GM23248 (cell line): ENCODE measurements around the gene CREB1. TPM values are rescaled to one million over a fixed set of nuclear protein-coding genes. Genes with fewer than 3 reads are reported as not detected.
A peak's percentile ranks its signal among the peaks of the same experiment; 100 is the strongest.

Experiments
- DNase-seq: peaks from one replicate; pipeline ENCODE4 v3.0.0-alpha.2; 2015
- H2AFZ ChIP-seq: fragments of 200-600 bp; sonication (generic); 2 replicates; pipeline ENCODE4 v1.6.1; 2016; ENCODE audit warnings: antibody characterized with exemption
- H3F3A ChIP-seq: fragments of 200-600 bp; sonication (generic); 2 replicates; pipeline ENCODE4 v1.6.1; 2016; ENCODE audit warnings: mild to moderate bottlenecking, antibody characterized with exemption, mixed run types; ENCODE audit not compliant: insufficient read depth
- H3K27ac ChIP-seq: fragments of 200-600 bp; sonication (generic); 2 replicates; pipeline ENCODE4 v1.5.1; 2016; ENCODE audit warnings: mild to moderate bottlenecking
- H3K27me3 ChIP-seq: fragments of 200-600 bp; sonication (generic); replicated peaks from 2 replicates; pipeline ENCODE4 v1.6.1; 2016; ENCODE audit warnings: mild to moderate bottlenecking; ENCODE audit not compliant: insufficient read depth
- H3K36me3 ChIP-seq: fragments of 200-600 bp; sonication (generic); 2 replicates; pipeline ENCODE4 v1.6.1; 2016; ENCODE audit warnings: low read depth, mild to moderate bottlenecking
- H3K4me1 ChIP-seq: fragments of 200-600 bp; sonication (generic); 2 replicates; pipeline ENCODE4 v1.6.1; 2016; ENCODE audit warnings: mild to moderate bottlenecking; ENCODE audit not compliant: insufficient read depth
- H3K4me2 ChIP-seq: fragments of 200-600 bp; sonication (generic); one replicate; pipeline ENCODE4 v1.6.1; 2016; ENCODE audit warnings: mild to moderate bottlenecking; ENCODE audit not compliant: unreplicated experiment
- H3K4me3 ChIP-seq: fragments of 200-600 bp; sonication (generic); 2 replicates; pipeline ENCODE4 v1.5.1; 2016; ENCODE audit warnings: mild to moderate bottlenecking
- H3K79me2 ChIP-seq: fragments of 200-600 bp; sonication (generic); 2 replicates; pipeline ENCODE4 v1.6.1; 2016; ENCODE audit warnings: mild to moderate bottlenecking; ENCODE audit not compliant: insufficient read depth
- H3K9ac ChIP-seq: fragments of 200-600 bp; sonication (generic); 2 replicates; pipeline ENCODE4 v1.6.1; 2016; ENCODE audit warnings: mild to moderate bottlenecking
- H3K9me2 ChIP-seq: fragments of 200-600 bp; sonication (generic); 2 replicates; pipeline ENCODE4 v1.6.1; 2016; ENCODE audit warnings: mixed run types, mild to moderate bottlenecking, moderate library complexity; ENCODE audit not compliant: insufficient read depth
- H3K9me3 ChIP-seq: fragments of 200-600 bp; sonication (generic); one replicate; pipeline ENCODE4 v1.6.1; 2017; ENCODE audit warnings: low read depth
- H4K20me1 ChIP-seq: fragments of 200-600 bp; sonication (generic); 2 replicates; pipeline ENCODE4 v1.6.0; 2016; ENCODE audit not compliant: insufficient read depth
- EZH2 ChIP-seq: fragments of 200-600 bp; sonication (generic); IDR thresholded peaks from 2 replicates; pipeline ENCODE4 v1.6.1; 2018; ENCODE audit warnings: antibody characterized with exemption, mild to moderate bottlenecking; ENCODE audit not compliant: insufficient read depth, poor library complexity, severe bottlenecking
- EZH2phosphoT487 ChIP-seq: fragments of 200-600 bp; sonication (generic); IDR thresholded peaks from 2 replicates; pipeline ENCODE4 v1.6.1; 2018; ENCODE audit warnings: antibody characterized with exemption, moderate library complexity, mild to moderate bottlenecking, low read depth; ENCODE audit not compliant: insufficient read depth
- WGBS, 2 experiments: methylation state at CpG; one replicate each; pipeline ENCODE4 v1.1.6; 2015 to 2017; ENCODE audit warnings: low lambda C conversion rate in 2 of 2, low coverage in 1 of 2; ENCODE audit errors: missing lambda C conversion rate in 2 of 2; 5-methylcytosine and 5-hydroxymethylcytosine counted together
- in situ Hi-C: fragments of 300-500 bp; cut with MboI; formaldehyde crosslinking; loops from 2 replicates; pipeline ENCODE4 v1.15.0; 2020
- polyA plus RNA-seq: library from polyadenylated mRNA; unstranded; fragments of >200 nt; fragmentation: Nextera tagmentation; extraction: Ambion mirVana; gene quantifications from 2 replicates; pipeline ENCODE4 v1.2.1, GENCODE V29; 2016
- total RNA-seq: library from RNA; depleted of rRNA; stranded (reverse); fragments of >200 nt; shearing (Covaris generic); gene quantifications from 2 replicates; pipeline ENCODE4 v1.2.3, GENCODE V29; 2014

Gene CREB1
- total and polyA plus RNA-seq, 2 experiments from 2014 or later: 37.7 to 71.8 TPM

GRCh38 chr2:207561386-207562080 is 31.8 kb downstream of the CREB1 start:
- peaks cover 32% of the 10 kb centered on the region for H3F3A ChIP-seq
- no peak overlapping the region for H3K4me3 ChIP-seq
- peak; percentile 41 for DNase-seq
- H4K20me1 ChIP-seq: no peaks in the 10 kb centered on the region
- in situ Hi-C loops: no loop called here
- peaks cover 31% of the 10 kb centered on the region for H3K36me3 ChIP-seq
- no peaks in the 10 kb centered on the region for H3K9me3 ChIP-seq
- H3K9ac ChIP-seq: no peak overlapping the region
- TF ChIP-seq EZH2 (no peak), EZH2phosphoT487 (no peak)
- 94% methylated on average over 6 of the region's 6 CpGs for WGBS, 2 experiments
- no peaks in the 10 kb centered on the region for H3K9me2 ChIP-seq
- H3K27me3 ChIP-seq: no peaks in the 10 kb centered on the region
- H3K4me2 ChIP-seq: peak overlapping the region; percentile 20
- H3K79me2 ChIP-seq: peaks cover 12% of the 10 kb centered on the region; the same call in 1 of the 2 replicates
- peak overlapping the region; percentile 13; the same call in 1 of the 2 replicates for H2AFZ ChIP-seq
- H3K4me1 ChIP-seq: peaks cover 32% of the 10 kb centered on the region
- H3K27ac ChIP-seq: peak overlapping the region; percentile 13; the same call in 1 of the 2 replicates

GRCh38 chr2:207565736-207566500 is 36.2 kb downstream of the CREB1 start:
- H2AFZ ChIP-seq: no peak overlapping the region
- H3K36me3 ChIP-seq: peaks cover 49% of the 10 kb centered on the region

DNA sequence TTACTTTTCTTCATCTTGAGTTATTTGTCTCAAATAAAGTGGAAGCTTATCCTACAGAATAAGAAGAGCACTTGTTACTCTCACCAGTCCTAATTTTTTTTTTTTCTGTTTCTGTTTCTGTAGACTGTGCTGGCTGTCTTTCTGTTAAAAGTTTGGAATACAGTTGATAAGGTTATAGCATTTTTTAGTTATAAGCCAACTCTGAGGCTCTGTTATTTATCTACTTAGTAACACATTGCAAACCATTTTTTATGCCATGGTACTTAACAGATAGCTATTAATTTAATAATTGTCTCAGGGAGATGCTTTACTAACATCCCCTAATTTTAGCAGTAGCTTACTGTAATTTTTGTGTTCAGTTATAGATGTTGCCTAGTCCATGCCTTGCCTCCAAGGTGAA is 37.9 kb downstream of the CREB1 start:
- Histone ChIP-seq H3K27me3 (no peaks in the 10 kb centered on the region), H3K4me3 (no peak overlapping the region), H3K9ac (no peak overlapping the region), H3K9me2 (no peaks in the 10 kb centered on the region), H4K20me1 (no peaks in the 10 kb centered on the region), H3K27ac (no peak overlapping the region), H3K79me2 (0 out of 2 replicates have a peak, but pooled peaks cover 4% of the 10 kb centered on the region), H2AFZ (no peak overlapping the region), H3F3A (no peaks in the 10 kb centered on the region), H3K9me3 (no peaks in the 10 kb centered on the region), H3K36me3 (peaks cover 41% of the 10 kb centered on the region), H3K4me2 (no peak overlapping the region), H3K4me1 (no peaks in the 10 kb centered on the region)
- TF ChIP-seq EZH2phosphoT487 (no peak), EZH2 (no peak)
- in situ Hi-C loops: no loop called here
- no peak for DNase-seq

More at GRCh38 chr2:207565736-207566500, 36.2 kb downstream of the CREB1 start:
- 77 to 83% methylated on average over 7 of the region's 7 CpGs for WGBS, 2 experiments
- no peak overlapping the region for H3K4me3 ChIP-seq
- no peaks in the 10 kb centered on the region for H4K20me1 ChIP-seq
- no peak overlapping the region for H3K27ac ChIP-seq
- H3K27me3 ChIP-seq: no peaks in the 10 kb centered on the region
- no peak for DNase-seq
- in situ Hi-C loops: no loop called here
- H3K9me2 ChIP-seq: no peaks in the 10 kb centered on the region
- no peaks in the 10 kb centered on the region for H3K9me3 ChIP-seq
- H3K4me2 ChIP-seq: no peak overlapping the region
- H3K4me1 ChIP-seq: peaks cover 12% of the 10 kb centered on the region
- H3K9ac ChIP-seq: no peak overlapping the region
- TF ChIP-seq EZH2 (no peak), EZH2phosphoT487 (no peak)
- peaks cover 5% of the 10 kb centered on the region; the same call in 1 of the 2 replicates for H3K79me2 ChIP-seq
- peaks cover 12% of the 10 kb centered on the region; the same call in 1 of the 2 replicates for H3F3A ChIP-seq

- no peaks in the 10 kb centered on the region for H3K27me3 ChIP-seq
- H3K4me1 ChIP-seq: no peaks in the 10 kb centered on the region
- H3F3A ChIP-seq: 0 out of 2 replicates have a peak, but pooled peaks cover 3% of the 10 kb centered on the region
- H3K36me3 ChIP-seq: peaks cover 58% of the 10 kb centered on the region
- H3K4me3 ChIP-seq: no peak overlapping the region
- in situ Hi-C loops: no loop called here
- no peaks in the 10 kb centered on the region for H3K9me3 ChIP-seq
- TF ChIP-seq EZH2phosphoT487 (no peak), EZH2 (no peak)
- 97 to 98% methylated on average over 3 of the region's 3 CpGs for WGBS, 2 experiments
- no peak for DNase-seq
- no peak overlapping the region for H3K4me2 ChIP-seq
- H3K9me2 ChIP-seq: no peaks in the 10 kb centered on the region
- H3K9ac ChIP-seq: no peak overlapping the region
- no peak overlapping the region for H2AFZ ChIP-seq
- no peaks in the 10 kb centered on the region for H4K20me1 ChIP-seq
- peaks cover 16% of the 10 kb centered on the region; the same call in 1 of the 2 replicates for H3K79me2 ChIP-seq
- H3K27ac ChIP-seq: no peak overlapping the region
These were observed 41.6 kb downstream of the CREB1 start for GRCh38 chr2:207571370-207571769.
